PFSK-1 (cell line): ENCODE data around the gene CRYAB.

ENCODE experiments used
- FOXP2 ChIP-seq: optimal IDR thresholded peaks from 2 replicates; pipeline ENCODE3; 2011; ENCODE audit warnings: borderline replicate concordance, control low read depth, inconsistent platforms; ENCODE audit not compliant: insufficient read depth; ENCODE audit errors: extremely low read length, extremely low read depth
- POLR2AphosphoS5 ChIP-seq: IDR thresholded peaks from 2 replicates; pipeline ENCODE4 v1.6.1; 2012; ENCODE audit warnings: low read depth, mild to moderate bottlenecking, control low read depth, low read length, moderate library complexity
- SIN3A ChIP-seq: IDR thresholded peaks from 2 replicates; pipeline ENCODE4 v1.6.1; 2012; ENCODE audit warnings: mild to moderate bottlenecking, low read length, moderate library complexity, borderline replicate concordance; ENCODE audit not compliant: insufficient read depth
- TAF1 ChIP-seq: IDR thresholded peaks from 2 replicates; pipeline ENCODE4 v1.6.1; 2012; ENCODE audit warnings: low read length, control low read depth, borderline replicate concordance; ENCODE audit not compliant: insufficient read depth
- TF ChIP-seq, protein P1 (sequence below), 2 experiments: IDR thresholded peaks; 2 replicates each; pipeline versions ENCODE4 v1.6.1 to v1.8.0; 2011 to 2012; ENCODE audit warnings: low read depth in 2 of 2, low read length in 2 of 2, control low read depth in 1 of 2, inconsistent platforms in 1 of 2, mild to moderate bottlenecking in 1 of 2, moderate library complexity in 1 of 2; ENCODE audit not compliant: insufficient read depth in 1 of 2

Gene CRYAB

DNA sequence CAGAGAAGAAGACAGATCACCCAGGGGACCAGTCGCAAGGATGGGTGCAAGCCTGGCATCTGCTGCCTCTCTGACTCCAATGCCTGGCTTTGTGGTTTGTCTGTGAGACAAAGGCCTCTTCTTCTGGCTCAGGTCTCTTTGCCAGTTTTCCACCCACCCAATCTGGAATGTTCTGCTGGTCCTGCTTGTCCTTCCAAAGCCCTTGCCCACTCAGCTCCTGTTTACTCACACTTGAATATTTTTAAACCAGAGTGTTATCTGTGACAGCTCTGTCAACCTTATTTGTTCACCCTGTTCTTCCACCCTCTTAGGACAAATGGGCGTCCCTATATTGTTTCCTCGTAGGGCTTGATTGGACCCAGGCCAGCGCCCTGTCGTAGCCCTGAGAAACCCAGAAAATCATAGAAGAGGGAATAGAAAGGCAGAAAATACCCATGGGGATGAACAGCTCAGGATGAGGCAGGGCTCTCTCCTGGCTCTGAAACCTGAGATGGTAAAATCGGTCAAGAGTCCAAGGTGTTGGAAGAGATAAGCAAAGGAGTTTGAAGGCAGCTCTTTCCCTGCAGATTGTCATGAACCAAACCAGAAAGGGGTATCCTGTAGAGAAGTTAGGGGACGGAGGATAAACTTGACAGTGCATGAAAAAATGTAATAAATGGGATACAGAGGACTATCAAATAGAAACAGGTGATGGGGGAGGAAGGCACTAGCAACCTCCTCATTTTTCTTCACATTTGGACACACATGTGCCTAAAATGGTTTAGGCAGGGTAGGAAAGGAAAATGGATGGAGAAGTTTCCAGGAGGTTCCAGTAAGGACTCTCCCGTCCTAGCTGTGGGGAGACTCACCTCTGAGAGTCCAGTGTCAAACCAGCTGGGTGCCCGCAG lies 651 bp downstream of the CRYAB start:
- no peak for TF ChIP-seq POLR2AphosphoS5

DNA sequence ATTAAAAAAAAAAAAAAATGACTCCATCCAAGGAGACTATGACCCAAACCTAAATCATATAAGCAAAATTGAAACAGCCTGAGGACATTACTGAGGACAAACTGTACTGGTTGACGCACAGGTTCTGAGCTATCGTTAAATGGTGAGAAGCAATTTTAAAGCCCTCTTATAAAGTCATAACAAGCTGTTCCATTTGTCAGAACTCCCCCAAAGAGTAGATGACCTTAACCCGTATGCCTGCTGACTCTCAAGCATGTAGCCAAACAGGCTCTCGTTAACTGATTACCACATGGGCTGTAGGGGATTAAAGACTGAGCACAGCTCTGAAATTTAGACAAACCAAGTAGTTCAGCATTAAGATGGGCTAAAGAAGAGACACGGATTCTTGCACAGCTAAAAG lies 2.2 kb downstream of the CRYAB start:
- TF ChIP-seq, protein P1, sequence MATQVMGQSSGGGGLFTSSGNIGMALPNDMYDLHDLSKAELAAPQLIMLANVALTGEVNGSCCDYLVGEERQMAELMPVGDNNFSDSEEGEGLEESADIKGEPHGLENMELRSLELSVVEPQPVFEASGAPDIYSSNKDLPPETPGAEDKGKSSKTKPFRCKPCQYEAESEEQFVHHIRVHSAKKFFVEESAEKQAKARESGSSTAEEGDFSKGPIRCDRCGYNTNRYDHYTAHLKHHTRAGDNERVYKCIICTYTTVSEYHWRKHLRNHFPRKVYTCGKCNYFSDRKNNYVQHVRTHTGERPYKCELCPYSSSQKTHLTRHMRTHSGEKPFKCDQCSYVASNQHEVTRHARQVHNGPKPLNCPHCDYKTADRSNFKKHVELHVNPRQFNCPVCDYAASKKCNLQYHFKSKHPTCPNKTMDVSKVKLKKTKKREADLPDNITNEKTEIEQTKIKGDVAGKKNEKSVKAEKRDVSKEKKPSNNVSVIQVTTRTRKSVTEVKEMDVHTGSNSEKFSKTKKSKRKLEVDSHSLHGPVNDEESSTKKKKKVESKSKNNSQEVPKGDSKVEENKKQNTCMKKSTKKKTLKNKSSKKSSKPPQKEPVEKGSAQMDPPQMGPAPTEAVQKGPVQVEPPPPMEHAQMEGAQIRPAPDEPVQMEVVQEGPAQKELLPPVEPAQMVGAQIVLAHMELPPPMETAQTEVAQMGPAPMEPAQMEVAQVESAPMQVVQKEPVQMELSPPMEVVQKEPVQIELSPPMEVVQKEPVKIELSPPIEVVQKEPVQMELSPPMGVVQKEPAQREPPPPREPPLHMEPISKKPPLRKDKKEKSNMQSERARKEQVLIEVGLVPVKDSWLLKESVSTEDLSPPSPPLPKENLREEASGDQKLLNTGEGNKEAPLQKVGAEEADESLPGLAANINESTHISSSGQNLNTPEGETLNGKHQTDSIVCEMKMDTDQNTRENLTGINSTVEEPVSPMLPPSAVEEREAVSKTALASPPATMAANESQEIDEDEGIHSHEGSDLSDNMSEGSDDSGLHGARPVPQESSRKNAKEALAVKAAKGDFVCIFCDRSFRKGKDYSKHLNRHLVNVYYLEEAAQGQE (IDR thresholded peaks at IDR 0.05; ENCODE audit: insufficient read depth in 1 of 2, low read depth in 2 of 2, low read length in 2 of 2), result no peak

DNA sequence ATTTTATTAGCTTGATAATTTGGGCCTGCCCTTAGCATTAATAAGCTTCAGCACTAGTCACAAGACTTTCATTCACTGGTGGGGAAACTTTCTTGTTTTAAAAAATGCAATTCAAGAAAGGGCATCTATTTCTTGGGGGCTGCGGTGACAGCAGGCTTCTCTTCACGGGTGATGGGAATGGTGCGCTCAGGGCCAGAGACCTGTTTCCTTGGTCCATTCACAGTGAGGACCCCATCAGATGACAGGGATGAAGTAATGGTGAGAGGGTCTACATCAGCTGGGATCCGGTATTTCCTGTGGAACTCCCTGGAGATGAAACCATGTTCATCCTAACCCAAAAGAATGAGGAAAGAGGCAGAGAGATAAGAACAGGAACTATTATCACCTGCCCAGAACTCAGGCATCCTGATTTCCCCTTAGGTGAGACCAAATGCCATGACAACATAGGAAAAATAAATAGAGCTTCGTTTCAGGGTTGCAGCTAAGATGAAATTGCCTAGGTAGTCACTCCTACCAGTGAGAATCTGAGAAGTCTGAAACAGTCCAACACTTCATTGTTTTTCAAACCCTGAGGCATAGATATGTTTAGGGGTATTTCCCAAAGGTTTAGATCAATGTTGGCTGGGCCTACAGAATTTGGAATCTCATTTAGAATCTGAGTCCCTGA lies 2.8 kb downstream of the CRYAB start:
- TF ChIP-seq, protein P1 (IDR thresholded peaks at IDR 0.05; ENCODE audit: insufficient read depth in 1 of 2, low read depth in 2 of 2, low read length in 2 of 2), result no peak
- TF ChIP-seq POLR2AphosphoS5, result no peak
- no peak for TF ChIP-seq TAF1
- no peak for TF ChIP-seq FOXP2
- TF ChIP-seq SIN3A, result no peak

- TF ChIP-seq, protein P1 (IDR thresholded peaks at IDR 0.05; ENCODE audit: insufficient read depth in 1 of 2, low read depth in 2 of 2, low read length in 2 of 2), result no peak
- TF ChIP-seq FOXP2 (no peak), POLR2AphosphoS5 (no peak), TAF1 (no peak), SIN3A (no peak)
These were observed 4.9 kb downstream of the CRYAB start for GRCh38 chr11:111906680-111907079.

DNA sequence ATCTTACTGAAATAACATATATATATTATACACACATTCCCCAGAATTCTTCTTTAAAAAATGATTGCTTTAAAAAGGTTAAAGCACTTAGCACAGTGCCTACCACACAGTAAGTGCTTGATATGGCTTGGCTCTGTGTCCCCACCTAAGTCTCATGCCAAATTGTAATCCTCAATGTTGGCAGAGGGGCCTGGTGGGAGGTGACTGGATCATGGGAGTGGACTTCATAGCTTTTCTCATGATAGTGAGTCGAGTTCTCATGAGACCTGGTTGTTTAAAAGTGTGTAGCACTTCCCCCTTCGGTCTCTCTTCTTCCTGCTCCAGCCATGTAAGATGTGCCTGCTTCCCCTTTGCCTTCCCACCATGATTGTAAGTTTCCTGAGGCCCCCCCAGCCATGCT lies 6.2 kb downstream of the CRYAB start:
- TF ChIP-seq SIN3A (no peak), TAF1 (no peak), POLR2AphosphoS5 (no peak), FOXP2 (no peak)
- TF ChIP-seq, protein P1 (IDR thresholded peaks at IDR 0.05; ENCODE audit: insufficient read depth in 1 of 2, low read depth in 2 of 2, low read length in 2 of 2), result no peak
